Gastroesophageal sphincter (tissue), 3 donors: ENCODE data around the gene CDH20.

ENCODE experiments used
- CTCF ChIP-seq, 4 experiments: fragments of 200-600 bp in 2 of 4; fragments of 450-650 bp in 2 of 4; sonication (generic) in 1 of 4; IDR thresholded peaks; one replicate each; pipeline ENCODE4 v1.5.1; 2017 to 2019; ENCODE audit warnings: antibody characterized with exemption in 4 of 4, mild to moderate bottlenecking in 2 of 4, moderate library complexity in 2 of 4
- EP300 ChIP-seq: sonication (generic); formaldehyde crosslinking; IDR thresholded peaks from one replicate; pipeline ENCODE4 v1.6.1; 2017; ENCODE audit warnings: antibody characterized with exemption, mild to moderate bottlenecking
- POLR2A ChIP-seq, 2 donors: fragments of 450-650 bp; IDR thresholded peaks; one replicate each; pipeline ENCODE4 v1.6.1; 2017; ENCODE audit warnings: antibody characterized with exemption in 2 of 2, mild to moderate bottlenecking in 2 of 2, moderate library complexity in 1 of 2

- TF ChIP-seq CTCF (IDR thresholded peaks at IDR 0.05), result peak in 1 of 4 experiments; percentile 15
- no peak for TF ChIP-seq POLR2A (IDR thresholded peaks at IDR 0.05)
- no peak for TF ChIP-seq EP300
Measured at GRCh38 chr18:61435064-61435652, 101.9 kb downstream of the CDH20 start.
